HT1080 (cell line): Measurements from ENCODE around the gene EPB41L2. TPM values are rescaled to one million over a fixed set of nuclear protein-coding genes. Genes with fewer than 3 reads are reported as not detected.
A peak's percentile ranks its signal among the peaks of the same experiment; 100 is the strongest.
"Not testable (repeated sequence)": the region's sequence is repeated elsewhere in the genome, so short reads cannot be mapped to it uniquely, and the experiment has no call there.

Experiments
- DNase-seq: peaks from one replicate; pipeline ENCODE4 v3.0.0-alpha.2; 2015; ENCODE audit warnings: low read depth
- total RNA-seq: library from RNA; depleted of rRNA; stranded (reverse); fragments of >200 nt; shearing (Covaris generic); gene quantifications from 2 replicates; pipeline ENCODE4 v1.2.3, GENCODE V29; 2014; rRNA removed

EPB41L2 gene
- total RNA-seq, 1 experiment from 2014 or later = 32.5 TPM

- no peak for DNase-seq
Observed at GRCh38 chr6:130811932-130812331, 251.1 kb downstream of the EPB41L2 start.

- DNase-seq = no peak
Observed at GRCh38 chr6:130810307-130811030, 252.6 kb downstream of the EPB41L2 start.

DNA sequence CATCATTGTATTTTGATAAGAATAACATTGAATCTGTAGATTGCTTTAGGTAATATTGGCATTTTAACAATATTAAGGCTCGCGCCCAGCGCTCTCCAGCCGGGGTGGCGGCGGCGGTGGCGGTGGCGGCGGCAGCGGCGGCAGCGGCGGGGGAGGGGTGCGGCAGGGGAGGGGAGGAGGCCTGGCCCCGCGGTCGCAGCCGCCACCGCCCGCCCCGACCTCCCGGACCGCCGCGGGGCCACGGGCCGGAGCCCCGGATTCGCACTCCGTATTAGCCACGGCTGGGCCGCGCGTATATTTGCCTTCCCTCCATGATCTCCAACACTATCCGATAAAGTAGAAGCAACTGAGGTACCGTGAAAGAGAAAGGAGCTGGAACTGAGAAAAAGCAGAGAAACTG lies 261.7 kb downstream of the EPB41L2 start:
- not testable (repeated sequence) for DNase-seq

GRCh38 chr6:130797061-130797460 lies 266.0 kb downstream of the EPB41L2 start:
- DNase-seq = no peak

- DNase-seq = peak; percentile 47
Observed at GRCh38 chr6:130796313-130796905, 266.6 kb downstream of the EPB41L2 start.

DNA sequence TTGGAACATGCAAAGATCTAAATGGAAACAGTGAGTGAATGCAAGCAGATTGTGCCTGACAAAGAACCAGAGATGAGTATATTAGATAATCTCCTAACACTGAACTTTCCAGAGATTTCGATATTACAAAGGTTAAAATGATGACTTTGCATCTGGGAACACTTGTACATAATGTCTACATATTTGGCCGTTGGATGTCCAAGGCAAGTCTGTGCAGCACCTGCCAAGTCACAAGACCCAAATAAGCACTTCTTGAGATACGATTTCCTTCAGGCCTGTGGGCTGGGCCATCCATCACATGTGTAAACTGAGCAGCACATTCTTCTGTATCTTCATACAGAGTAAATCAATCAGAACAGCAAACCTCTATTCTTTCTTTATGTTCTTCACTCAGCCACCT lies 268.3 kb downstream of the EPB41L2 start:
- no peak for DNase-seq

DNA sequence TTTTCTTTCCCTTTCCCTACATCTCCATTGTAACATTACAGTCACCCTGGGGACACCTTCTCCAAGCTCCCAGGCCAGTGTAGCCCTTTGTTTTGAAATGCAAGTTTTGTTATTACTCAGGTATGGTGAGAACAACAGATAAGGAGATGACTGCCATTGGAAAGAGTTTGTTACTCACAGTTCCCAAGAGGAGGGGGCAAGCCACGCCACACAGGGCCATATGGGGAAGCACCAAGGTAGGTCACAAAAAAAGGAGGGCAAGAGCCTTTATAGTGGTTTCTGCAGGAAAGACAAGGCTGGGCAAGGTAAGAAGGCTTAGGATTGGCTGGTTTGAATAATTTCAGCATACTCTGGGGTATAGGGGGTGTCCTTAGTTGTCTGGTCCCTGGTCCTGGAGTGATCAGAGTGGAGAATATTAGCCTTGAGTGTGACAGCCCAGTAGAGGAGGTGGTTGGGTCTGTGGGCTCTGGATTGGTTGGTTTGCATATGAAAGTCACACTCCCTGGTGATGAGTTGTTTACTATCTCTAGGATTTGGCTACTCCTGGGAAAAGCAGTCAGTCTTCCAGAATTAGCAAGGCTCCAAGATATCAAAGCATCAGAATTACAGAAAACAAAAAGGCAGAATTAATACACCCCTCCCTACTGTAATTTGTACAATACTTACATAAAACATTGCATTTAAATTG lies 268.9 kb downstream of the EPB41L2 start:
- no peak for DNase-seq

Other genes with a start within 250 kb of the EPB41L2 start
- not detected in 2 replicates for gene SMLR1, start 235.8 kb downstream of the EPB41L2 start, total RNA-seq
- 3.8 and 9.6 TPM in 2 replicates for gene AKAP7, start 72.2 kb upstream of the EPB41L2 start, total RNA-seq